GM12878 (cell line): ENCODE results near the gene MALRD1. TPM values are rescaled to one million over a fixed set of nuclear protein-coding genes. Genes with fewer than 3 reads are reported as not detected.

ENCODE experiments used
- ATAC-seq: fragments of 200-7000 bp; cut with Tn5 transposase; 3 replicates; pipeline ENCODE4 v1.9.1; 2020; ENCODE audit warnings: mild to moderate bottlenecking, moderate library complexity
- BruUV-seq: library from RNA; stranded (reverse); fragments of 400-500 nt; replicated peaks from 2 replicates; lab custom pipeline; 2021; lab: Mats Ljungman, UMichigan
- CTCF ChIA-PET: fragments of 300-600 bp; sonication (Branson Sonifier 250); formaldehyde crosslinking; extraction: SDS; loops from one replicate; lab custom pipeline; 2021; ENCODE audit warnings: inconsistent platforms; lab: Yijun Ruan, JAX
- POLR2A ChIA-PET: fragments of 350-600 bp; formaldehyde crosslinking; extraction: SDS; loops from one replicate; lab custom pipeline; 2021; ENCODE audit warnings: inconsistent platforms; lab: Charles Lee
- RAD21 ChIA-PET: fragments of 300-600 bp; sonication (Branson Sonifier 250); formaldehyde crosslinking; loops from one replicate; lab custom pipeline; 2023; ENCODE audit warnings: antibody characterized with exemption; ENCODE audit not compliant: unreplicated experiment; lab: Charles Lee
- SMC1A ChIA-PET: fragments of 300-600 bp; sonication (Branson Sonifier 250); formaldehyde crosslinking; loops from one replicate; lab custom pipeline; 2023; ENCODE audit not compliant: unreplicated experiment, uncharacterized antibody; lab: Charles Lee
- DNase-seq: peaks from one replicate; pipeline ENCODE4 v3.0.0-alpha.2; 2011; ENCODE audit warnings: low read depth, low spot score
- FAIRE-seq: peaks from 3 replicates; lab custom pipeline; 2011; peaks lifted over from hg19 to GRCh38; lab: Jason Lieb, UNC
- H2AFZ ChIP-seq: 2 replicates; pipeline ENCODE4 v1.6.0; 2011; ENCODE audit warnings: low read depth, low read length, control low read depth; ENCODE audit not compliant: control insufficient read depth
- H3K27ac ChIP-seq: 2 replicates; pipeline ENCODE4 v1.5.1; 2011; ENCODE audit warnings: control low read depth; ENCODE audit not compliant: control insufficient read depth, insufficient read depth
- H3K27me3 ChIP-seq, 2 experiments: replicated peaks in 1 of 2; 2 replicates each; pipeline versions ENCODE4 v1.6.0 to v1.6.1; 2011; ENCODE audit warnings: low read length in 1 of 2; ENCODE audit not compliant: control insufficient read depth in 2 of 2, insufficient read depth in 2 of 2
- H3K36me3 ChIP-seq, 2 experiments: 2 replicates each; pipeline ENCODE4 v1.5.1; 2011; ENCODE audit warnings: low read length in 1 of 2; ENCODE audit not compliant: control insufficient read depth in 2 of 2, insufficient read depth in 2 of 2
- H3K4me1 ChIP-seq: 2 replicates; pipeline ENCODE4 v1.6.1; 2011; ENCODE audit warnings: mild to moderate bottlenecking, low read length, moderate library complexity, mixed read lengths; ENCODE audit not compliant: control insufficient read depth, insufficient read depth
- H3K4me2 ChIP-seq: 2 replicates; pipeline ENCODE4 v1.6.0; 2011; ENCODE audit warnings: control low read depth; ENCODE audit not compliant: control insufficient read depth, insufficient read depth
- H3K4me3 ChIP-seq: fragments of 200-600 bp; sonication (generic); 2 replicates; pipeline ENCODE4 v1.5.1; 2016
- H3K79me2 ChIP-seq: 2 replicates; pipeline ENCODE4 v1.6.0; 2011; ENCODE audit warnings: low read length; ENCODE audit not compliant: control insufficient read depth, insufficient read depth
- H3K9ac ChIP-seq: 2 replicates; pipeline ENCODE4 v1.8.0; 2011; ENCODE audit warnings: low read length, control low read depth, mixed read lengths; ENCODE audit not compliant: control insufficient read depth, insufficient read depth
- H3K9me3 ChIP-seq: replicated peaks from 3 replicates; pipeline ENCODE4 v1.5.1; 2011; ENCODE audit warnings: mild to moderate bottlenecking, low read length; ENCODE audit not compliant: control insufficient read depth, insufficient read depth
- H4K20me1 ChIP-seq: 2 replicates; pipeline ENCODE4 v1.6.0; 2011; ENCODE audit not compliant: control insufficient read depth, insufficient read depth
- BRCA1 ChIP-seq: IDR thresholded peaks from 2 replicates; pipeline ENCODE4 v1.6.1; 2011; ENCODE audit warnings: low read depth, low read length, improper control_type of control experiment
- CEBPB ChIP-seq, 2 experiments: fragments of 150-350 bp in 1 of 2; IDR thresholded peaks; 2 replicates each; pipeline ENCODE4 v1.6.1; 2012 to 2014; ENCODE audit warnings: low read depth in 2 of 2, low read length in 2 of 2, borderline replicate concordance in 1 of 2, inconsistent platforms in 1 of 2
- GABPA ChIP-seq: IDR thresholded peaks from 2 replicates; pipeline ENCODE4 v1.6.1; 2014; ENCODE audit warnings: antibody characterized with exemption, low read depth, mild to moderate bottlenecking, inconsistent platforms
- YY1 ChIP-seq: IDR thresholded peaks from 2 replicates; pipeline ENCODE4 v1.6.1; 2011; ENCODE audit warnings: low read depth, mild to moderate bottlenecking, low read length
- WGBS: methylation state at CpG from one replicate; pipeline ENCODE4 v1.1.6; 2016; ENCODE audit warnings: low lambda C conversion rate; ENCODE audit not compliant: insufficient replicate concordance, insufficient coverage; ENCODE audit errors: missing lambda C conversion rate; 5-methylcytosine and 5-hydroxymethylcytosine counted together
- in situ Hi-C: fragments of 300-500 bp; cut with MboI; formaldehyde crosslinking; loops from 9 replicates; pipeline ENCODE4 v1.14.3; 2018; ENCODE audit warnings: mixed read lengths
- intact Hi-C: fragments of 100-400 bp; cut with micrococcal nuclease; formaldehyde crosslinking; loops from one replicate; pipeline ENCODE4 v1.14.2; 2022; ENCODE audit not compliant: unreplicated experiment
- polyA plus RNA-seq, 11 experiments: library from polyadenylated mRNA; depleted of rRNA in 4 of 11; unstranded in 6 of 11; stranded (reverse) in 5 of 11; fragments of >200 nt; fragmentation: Nextera tagmentation in 4 of 11; fragmentation: Illumina TruSeq in 1 of 11; extraction: Ambion mirVana in 4 of 11; extraction: Trizol in 1 of 11; gene quantifications; 1 replicate in 1 of 11; 2 replicates in 10 of 11; pipeline versions ENCODE4 v1.2.1 to v1.2.3, GENCODE V29; 2011 to 2016; ENCODE audit warnings: inconsistent platforms in 2 of 11, missing spikeins in 2 of 11, low read depth in 1 of 11
- total RNA-seq, 4 experiments: library from RNA; depleted of rRNA in 3 of 4; stranded (reverse); fragments of >200 nt in 3 of 4; fragmentation: Illumina TruSeq in 1 of 4; extraction: Trizol in 1 of 4; gene quantifications; 2 replicates each; pipeline versions ENCODE4 v1.2.1 to v1.2.3, GENCODE V29; 2013 to 2021
- TF ChIP-seq, protein P1 (sequence below): fragments of 450-650 bp; IDR thresholded peaks from 2 replicates; pipeline ENCODE4 v1.6.1; 2017; ENCODE audit warnings: mild to moderate bottlenecking, moderate library complexity

The MALRD1 gene
- total and polyA plus RNA-seq, 10 of the 15 experiments (the other 5 are each of a cell fraction or from before 2014, with no cell fraction given), result 0.12 to 6.6 (median 0.26) TPM; not detected in 2

DNA sequence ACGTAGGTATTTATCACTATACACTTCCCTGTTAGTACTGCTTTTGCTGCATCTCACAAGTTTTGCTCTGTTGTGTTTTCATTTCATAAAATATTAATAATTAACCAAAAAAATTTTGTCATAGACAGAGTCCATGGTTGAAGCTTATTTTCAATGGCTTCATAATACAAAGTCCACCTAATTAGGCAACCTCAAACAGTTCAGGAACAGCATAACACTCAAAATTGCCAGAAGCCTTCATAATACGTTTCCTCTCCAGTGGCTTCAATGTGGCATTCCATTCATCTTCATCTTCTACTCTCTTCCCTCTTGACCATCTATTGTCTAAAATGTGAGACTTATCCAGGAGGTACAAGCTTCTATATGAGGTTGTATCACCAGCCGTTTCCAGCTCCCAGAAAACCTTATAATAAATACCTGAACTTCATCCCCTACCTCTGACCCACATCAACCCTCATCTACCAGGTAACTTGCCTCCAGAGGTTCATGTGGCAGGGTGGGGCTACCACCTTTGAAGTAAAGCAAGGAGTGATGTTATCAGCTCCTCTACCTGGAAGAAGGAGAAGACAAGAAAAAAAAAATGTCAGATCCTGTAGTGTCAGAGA, 337.3 kb downstream of the MALRD1 start (continued):
- no peak for TF ChIP-seq BRCA1
- no peak for TF ChIP-seq CEBPB (IDR thresholded peaks at IDR 0.05; ENCODE audit: borderline replicate concordance in 1 of 2, low read depth in 2 of 2, low read length in 2 of 2)
- no peak for TF ChIP-seq GABPA

DNA sequence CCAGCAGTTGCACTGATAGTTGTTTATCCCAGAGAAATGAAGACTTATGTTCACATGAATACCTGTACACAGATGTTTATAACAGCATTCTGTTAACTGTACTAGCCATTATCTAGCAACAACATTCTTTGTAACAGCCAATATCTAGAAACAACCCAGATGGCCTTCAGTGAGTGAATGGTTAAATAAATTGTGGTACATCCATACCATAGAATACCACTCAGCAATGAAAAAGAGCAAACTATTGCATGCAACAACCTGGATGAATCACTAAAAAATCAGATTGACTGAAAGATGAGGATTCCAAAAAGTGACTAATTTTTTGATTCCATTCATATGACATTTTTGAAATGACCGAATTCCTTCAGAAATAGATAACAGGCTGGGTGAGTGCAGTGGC, 360.3 kb downstream of the MALRD1 start:
- H3K4me1 ChIP-seq, result no peaks in the 10 kb centered on the region
- RAD21 ChIA-PET, result no interaction called here
- in situ Hi-C loops, result no loop called here
- H3K9ac ChIP-seq, result no peak overlapping the region
- H3K36me3 ChIP-seq, result no peaks in the 10 kb centered on the region
- ATAC-seq, result no peak
- no peak overlapping the region for H3K4me2 ChIP-seq
- TF ChIP-seq, protein P1, sequence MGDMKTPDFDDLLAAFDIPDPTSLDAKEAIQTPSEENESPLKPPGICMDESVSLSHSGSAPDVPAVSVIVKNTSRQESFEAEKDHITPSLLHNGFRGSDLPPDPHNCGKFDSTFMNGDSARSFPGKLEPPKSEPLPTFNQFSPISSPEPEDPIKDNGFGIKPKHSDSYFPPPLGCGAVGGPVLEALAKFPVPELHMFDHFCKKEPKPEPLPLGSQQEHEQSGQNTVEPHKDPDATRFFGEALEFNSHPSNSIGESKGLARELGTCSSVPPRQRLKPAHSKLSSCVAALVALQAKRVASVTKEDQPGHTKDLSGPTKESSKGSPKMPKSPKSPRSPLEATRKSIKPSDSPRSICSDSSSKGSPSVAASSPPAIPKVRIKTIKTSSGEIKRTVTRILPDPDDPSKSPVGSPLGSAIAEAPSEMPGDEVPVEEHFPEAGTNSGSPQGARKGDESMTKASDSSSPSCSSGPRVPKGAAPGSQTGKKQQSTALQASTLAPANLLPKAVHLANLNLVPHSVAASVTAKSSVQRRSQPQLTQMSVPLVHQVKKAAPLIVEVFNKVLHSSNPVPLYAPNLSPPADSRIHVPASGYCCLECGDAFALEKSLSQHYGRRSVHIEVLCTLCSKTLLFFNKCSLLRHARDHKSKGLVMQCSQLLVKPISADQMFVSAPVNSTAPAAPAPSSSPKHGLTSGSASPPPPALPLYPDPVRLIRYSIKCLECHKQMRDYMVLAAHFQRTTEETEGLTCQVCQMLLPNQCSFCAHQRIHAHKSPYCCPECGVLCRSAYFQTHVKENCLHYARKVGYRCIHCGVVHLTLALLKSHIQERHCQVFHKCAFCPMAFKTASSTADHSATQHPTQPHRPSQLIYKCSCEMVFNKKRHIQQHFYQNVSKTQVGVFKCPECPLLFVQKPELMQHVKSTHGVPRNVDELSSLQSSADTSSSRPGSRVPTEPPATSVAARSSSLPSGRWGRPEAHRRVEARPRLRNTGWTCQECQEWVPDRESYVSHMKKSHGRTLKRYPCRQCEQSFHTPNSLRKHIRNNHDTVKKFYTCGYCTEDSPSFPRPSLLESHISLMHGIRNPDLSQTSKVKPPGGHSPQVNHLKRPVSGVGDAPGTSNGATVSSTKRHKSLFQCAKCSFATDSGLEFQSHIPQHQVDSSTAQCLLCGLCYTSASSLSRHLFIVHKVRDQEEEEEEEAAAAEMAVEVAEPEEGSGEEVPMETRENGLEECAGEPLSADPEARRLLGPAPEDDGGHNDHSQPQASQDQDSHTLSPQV, result no peak
- TF ChIP-seq YY1, result no peak
- TF ChIP-seq, all 136 proteins: peak for 0
- no TSS peak for BruUV-seq
- ChIA-PET CTCF (no interaction called here), POLR2A (no interaction called here), SMC1A (interaction anchor here (1.3 kb wide), 1 partner anchor 138 kb away, joined by 4 read pairs; no protein-coding TSS in a partner anchor)
- intact Hi-C loops, result no loop called here
- 28% methylated on average over 1 of the region's 1 CpG for WGBS
- Histone ChIP-seq H3K27me3 (no peaks in the 10 kb centered on the region), H3K4me3 (no peak overlapping the region), H3K9me3 (no peaks in the 10 kb centered on the region), H2AFZ (no peak overlapping the region), H4K20me1 (no peaks in the 10 kb centered on the region), H3K79me2 (no peaks in the 10 kb centered on the region), H3K27ac (no peak overlapping the region)
- DNase-seq, result no peak
- no peak for FAIRE-seq
